ENCODE data around the gene CPLX1.
"Not testable (repeated sequence)": the region's sequence is repeated elsewhere in the genome, so short reads cannot be mapped to it uniquely, and the experiment has no call there.

CPLX1 gene

GRCh38 chr4:781493-782216, 44.3 kb downstream of the CPLX1 start:
- peak overlapping the region; percentile 80 for H3K4ac ChIP-seq (ENCODE audit: low read length)
- H3K18ac ChIP-seq (ENCODE audit: low read length), result peak overlapping the region; percentile 98
- peaks cover 22% of the 10 kb centered on the region for H3K79me1 ChIP-seq (ENCODE audit: low read depth, low read length)
- peak overlapping the region; percentile 68 for H2BK120ac ChIP-seq (ENCODE audit: low read depth, low read length)
- peak overlapping the region; percentile 64 for H4K91ac ChIP-seq (ENCODE audit: low read depth, low read length, poor library complexity)
- H3K27ac ChIP-seq (replicated peaks; ENCODE audit: low read length), result peak overlapping the region; percentile 87
- H2BK5ac ChIP-seq (ENCODE audit: low read length), result no peak overlapping the region
- H3K36me3 ChIP-seq (replicated peaks in 1 of 2; ENCODE audit: control insufficient read depth in 2 of 2, insufficient read depth in 2 of 2, low read length in 2 of 2), result peaks cover 18 to 42% of the 10 kb centered on the region in 2 donors
- H3K27me3 ChIP-seq (ENCODE audit: control insufficient read depth in 3 of 3, insufficient read depth in 3 of 3, low read depth in 1 of 3, low read length in 3 of 3), result peaks cover 15 to 36% (median 21%) of the 10 kb centered on the region in 3 experiments
- H2AFZ ChIP-seq (ENCODE audit: low read length), result peak overlapping the region; percentile 99
- H2BK12ac ChIP-seq (ENCODE audit: low read length), result peak overlapping the region; percentile 95
- peaks cover 11 to 14% of the 10 kb centered on the region in 2 donors for H3K4me1 ChIP-seq (ENCODE audit: control insufficient read depth in 2 of 2, insufficient read depth in 1 of 2, low read depth in 1 of 2, low read length in 2 of 2)
- peak overlapping the region; percentile 78 for H3K4me2 ChIP-seq (ENCODE audit: insufficient read depth, low read length, poor library complexity, severe bottlenecking)
- H3K9me3 ChIP-seq (replicated peaks in 1 of 2; ENCODE audit: control insufficient read depth in 2 of 2, insufficient read depth in 1 of 2, low read depth in 1 of 2, low read length in 2 of 2), result peaks cover 2 to 3% of the 10 kb centered on the region in 2 donors
- no CpG with 5 or more reads among the region's 57 CpGs for WGBS, 2 donors (ENCODE audit: extremely low coverage in 2 of 2, insufficient read length in 2 of 2, insufficient replicate concordance in 1 of 2)
- H4K8ac ChIP-seq (ENCODE audit: low read depth, low read length), result peak overlapping the region; percentile 97
- peak; percentile 99 for DNase-seq (ENCODE audit: low spot score)
- peak overlapping the region; percentile 100 for H3K9ac ChIP-seq (ENCODE audit: low read depth, low read length, poor library complexity)
- peak overlapping the region; percentile 99 for H2AK5ac ChIP-seq (ENCODE audit: low read depth, low read length)
- no peak overlapping the region for H2BK15ac ChIP-seq (ENCODE audit: low read length)
- H3K23ac ChIP-seq (ENCODE audit: low read depth, low read length, poor library complexity), result peak overlapping the region; percentile 100
- H3K14ac ChIP-seq (ENCODE audit: low read length), result peak overlapping the region; percentile 95
- peak overlapping the region; percentile 98 to 99 for H3K4me3 ChIP-seq (ENCODE audit: low read length in 2 of 2)

GRCh38 chr4:780716-781492, 45.0 kb downstream of the CPLX1 start:
- Histone ChIP-seq H2BK12ac (ENCODE audit: low read length) (no peak overlapping the region), H3K14ac (ENCODE audit: low read length) (peak overlapping the region; percentile 95), H2BK15ac (ENCODE audit: low read length) (no peak overlapping the region), H3K9me3 (replicated peaks in 1 of 2; ENCODE audit: control insufficient read depth in 2 of 2, insufficient read depth in 1 of 2, low read depth in 1 of 2, low read length in 2 of 2) (peaks cover 2 to 3% of the 10 kb centered on the region in 2 donors), H3K4me1 (ENCODE audit: control insufficient read depth in 2 of 2, insufficient read depth in 1 of 2, low read depth in 1 of 2, low read length in 2 of 2) (peaks cover 11 to 14% of the 10 kb centered on the region in 2 donors), H3K4ac (ENCODE audit: low read length) (peak overlapping the region; percentile 80), H3K79me1 (ENCODE audit: low read depth, low read length) (peaks cover 23% of the 10 kb centered on the region), H2BK120ac (ENCODE audit: low read depth, low read length) (peak overlapping the region; percentile 68), H3K4me3 (ENCODE audit: low read length in 2 of 2) (peak overlapping the region; percentile 98 to 99), H3K4me2 (ENCODE audit: insufficient read depth, low read length, poor library complexity, severe bottlenecking) (peak overlapping the region; percentile 78), H2BK5ac (ENCODE audit: low read length) (no peak overlapping the region), H4K8ac (ENCODE audit: low read depth, low read length) (peak overlapping the region; percentile 31), H3K27ac (replicated peaks; ENCODE audit: low read length) (peak overlapping the region; percentile 87), H2AK5ac (ENCODE audit: low read depth, low read length) (peak overlapping the region; percentile 99), H2AFZ (ENCODE audit: low read length) (peak overlapping the region; percentile 99), H4K91ac (ENCODE audit: low read depth, low read length, poor library complexity) (peak overlapping the region; percentile 64), H3K9ac (ENCODE audit: low read depth, low read length, poor library complexity) (peak overlapping the region; percentile 100), H3K18ac (ENCODE audit: low read length) (peak overlapping the region; percentile 98), H3K36me3 (replicated peaks in 1 of 2; ENCODE audit: control insufficient read depth in 2 of 2, insufficient read depth in 2 of 2, low read length in 2 of 2) (peaks cover 20 to 48% of the 10 kb centered on the region in 2 donors), H3K27me3 (ENCODE audit: control insufficient read depth in 3 of 3, insufficient read depth in 3 of 3, low read depth in 1 of 3, low read length in 3 of 3) (peaks cover 15 to 28% (median 16%) of the 10 kb centered on the region in 3 experiments), H3K23ac (ENCODE audit: low read depth, low read length, poor library complexity) (peak overlapping the region; percentile 100)
- DNase-seq (ENCODE audit: low spot score), result no peak
- no CpG with 5 or more reads among the region's 38 CpGs for WGBS, 2 donors (ENCODE audit: extremely low coverage in 2 of 2, insufficient read length in 2 of 2, insufficient replicate concordance in 1 of 2)

- not testable (repeated sequence) for H3K9ac ChIP-seq (ENCODE audit: low read depth, low read length, poor library complexity)
- no CpG with 5 or more reads among the region's 10 CpGs for WGBS, 2 donors (ENCODE audit: extremely low coverage in 2 of 2, insufficient read length in 2 of 2, insufficient replicate concordance in 1 of 2)
- H3K79me1 ChIP-seq (ENCODE audit: low read depth, low read length), result peaks cover 23% of the 10 kb centered on the region
These were observed 45.7 kb downstream of the CPLX1 start for GRCh38 chr4:780255-780654.

GRCh38 chr4:779555-779954, 46.4 kb downstream of the CPLX1 start:
- Histone ChIP-seq H3K4me1 (ENCODE audit: control insufficient read depth in 2 of 2, insufficient read depth in 1 of 2, low read depth in 1 of 2, low read length in 2 of 2) (peaks cover 11 to 12% of the 10 kb centered on the region in 2 donors), H3K27ac (replicated peaks; ENCODE audit: low read length) (no peak overlapping the region), H3K4me2 (ENCODE audit: insufficient read depth, low read length, poor library complexity, severe bottlenecking) (no peak overlapping the region), H3K9ac (ENCODE audit: low read depth, low read length, poor library complexity) (no peak overlapping the region), H2BK12ac (ENCODE audit: low read length) (no peak overlapping the region), H2BK120ac (ENCODE audit: low read depth, low read length) (no peak overlapping the region), H3K23ac (ENCODE audit: low read depth, low read length, poor library complexity) (no peak overlapping the region), H2BK15ac (ENCODE audit: low read length) (no peak overlapping the region), H3K4me3 (ENCODE audit: low read length in 2 of 2) (peak overlapping the region in 1 of 2 donors; percentile 53), H3K36me3 (replicated peaks in 1 of 2; ENCODE audit: control insufficient read depth in 2 of 2, insufficient read depth in 2 of 2, low read length in 2 of 2) (peaks cover 24 to 62% of the 10 kb centered on the region in 2 donors), H3K27me3 (ENCODE audit: control insufficient read depth in 3 of 3, insufficient read depth in 3 of 3, low read depth in 1 of 3, low read length in 3 of 3) (peaks cover 4 to 15% (median 5%) of the 10 kb centered on the region in 3 experiments), H4K91ac (ENCODE audit: low read depth, low read length, poor library complexity) (no peak overlapping the region), H3K79me1 (ENCODE audit: low read depth, low read length) (peaks cover 23% of the 10 kb centered on the region), H3K9me3 (replicated peaks in 1 of 2; ENCODE audit: control insufficient read depth in 2 of 2, insufficient read depth in 1 of 2, low read depth in 1 of 2, low read length in 2 of 2) (peaks cover 2 to 3% of the 10 kb centered on the region in 2 donors), H4K8ac (ENCODE audit: low read depth, low read length) (no peak overlapping the region), H3K14ac (ENCODE audit: low read length) (no peak overlapping the region), H3K18ac (ENCODE audit: low read length) (no peak overlapping the region), H2AFZ (ENCODE audit: low read length) (no peak overlapping the region), H2AK5ac (ENCODE audit: low read depth, low read length) (no peak overlapping the region), H3K4ac (ENCODE audit: low read length) (no peak overlapping the region), H2BK5ac (ENCODE audit: low read length) (no peak overlapping the region)
- no peak for DNase-seq (ENCODE audit: low spot score)
- WGBS, 2 donors (ENCODE audit: extremely low coverage in 2 of 2, insufficient read length in 2 of 2, insufficient replicate concordance in 1 of 2), result no CpG with 5 or more reads among the region's 2 CpGs

More at GRCh38 chr4:780255-780654, 45.7 kb downstream of the CPLX1 start:
- H2BK5ac ChIP-seq (ENCODE audit: low read length); H3K4ac ChIP-seq (ENCODE audit: low read length); H2BK12ac ChIP-seq (ENCODE audit: low read length); H4K8ac ChIP-seq (ENCODE audit: low read depth, low read length); H3K27ac ChIP-seq (replicated peaks; ENCODE audit: low read length); H3K23ac ChIP-seq (ENCODE audit: low read depth, low read length, poor library complexity); H4K91ac ChIP-seq (ENCODE audit: low read depth, low read length, poor library complexity); H3K18ac ChIP-seq (ENCODE audit: low read length); H2BK15ac ChIP-seq (ENCODE audit: low read length); DNase-seq (ENCODE audit: low spot score); H3K9me3 ChIP-seq (replicated peaks in 1 of 2; ENCODE audit: control insufficient read depth in 2 of 2, insufficient read depth in 1 of 2, low read depth in 1 of 2, low read length in 2 of 2); H2AFZ ChIP-seq (ENCODE audit: low read length); H2BK120ac ChIP-seq (ENCODE audit: low read depth, low read length); H3K14ac ChIP-seq (ENCODE audit: low read length); H2AK5ac ChIP-seq (ENCODE audit: low read depth, low read length): not testable (repeated sequence)
- peaks cover 24 to 55% of the 10 kb centered on the region in 2 donors for H3K36me3 ChIP-seq (replicated peaks in 1 of 2; ENCODE audit: control insufficient read depth in 2 of 2, insufficient read depth in 2 of 2, low read length in 2 of 2)
- peaks cover 11 to 22% (median 12%) of the 10 kb centered on the region in 3 experiments for H3K27me3 ChIP-seq (ENCODE audit: control insufficient read depth in 3 of 3, insufficient read depth in 3 of 3, low read depth in 1 of 3, low read length in 3 of 3)
- H3K4me2 ChIP-seq (ENCODE audit: insufficient read depth, low read length, poor library complexity, severe bottlenecking), result peak overlapping the region; percentile 78
- H3K4me3 ChIP-seq (ENCODE audit: low read length in 2 of 2), result peak overlapping the region in 1 of 2 donors; percentile 98
- H3K4me1 ChIP-seq (ENCODE audit: control insufficient read depth in 2 of 2, insufficient read depth in 1 of 2, low read depth in 1 of 2, low read length in 2 of 2), result peaks cover 11 to 14% of the 10 kb centered on the region in 2 donors

Data from neuronal stem cell (in vitro differentiated cells).